ENCODE data around the gene FKBP15.
"Not testable (repeated sequence)": the region's sequence is repeated elsewhere in the genome, so short reads cannot be mapped to it uniquely, and the experiment has no call there.

FKBP15 gene

GRCh38 chr9:113143432-113144227, 77.4 kb downstream of the FKBP15 start:
- DNase-seq (ENCODE audit: low spot score) = no peak

- DNase-seq (ENCODE audit: low spot score) = not testable (repeated sequence)
Measured at GRCh38 chr9:113140896-113141295, 80.2 kb downstream of the FKBP15 start.

- no peak for DNase-seq (ENCODE audit: low spot score)
Measured at GRCh38 chr9:113139953-113140352, 81.1 kb downstream of the FKBP15 start.

- DNase-seq (ENCODE audit: low spot score) = no peak
Measured at GRCh38 chr9:113139225-113139829, 81.8 kb downstream of the FKBP15 start.

GRCh38 chr9:113138760-113139159, 82.3 kb downstream of the FKBP15 start:
- DNase-seq (ENCODE audit: low spot score) = no peak

GRCh38 chr9:113137196-113138168, 83.6 kb downstream of the FKBP15 start:
- no peak for DNase-seq (ENCODE audit: low spot score)

- DNase-seq (ENCODE audit: low spot score) = no peak
Measured at GRCh38 chr9:113131689-113132151, 89.4 kb downstream of the FKBP15 start.

GRCh38 chr9:113129884-113130283, 91.2 kb downstream of the FKBP15 start:
- DNase-seq (ENCODE audit: low spot score) = no peak

GRCh38 chr9:113129466-113129865, 91.6 kb downstream of the FKBP15 start:
- no peak for DNase-seq (ENCODE audit: low spot score)

GRCh38 chr9:113125386-113126035, 95.6 kb downstream of the FKBP15 start:
- DNase-seq (ENCODE audit: low spot score) = no peak

GRCh38 chr9:113118829-113119228, 102.2 kb downstream of the FKBP15 start:
- not testable (repeated sequence) for DNase-seq (ENCODE audit: low spot score)

Data from cerebellar cortex (tissue), 1 donor.